GM19455 (cell line): ENCODE measurements around the gene HTR3C.

Experiments used
- ATAC-seq: cut with Tn5 transposase; IDR thresholded peaks from one replicate; pipeline ENCODE4 v1.9.1; 2021; ENCODE audit not compliant: unreplicated experiment

The HTR3C gene

GRCh38 chr3:184082465-184082864 is 29.6 kb downstream of the HTR3C start:
- no peak for ATAC-seq

GRCh38 chr3:184085389-184085852 is 32.6 kb downstream of the HTR3C start:
- no peak for ATAC-seq

DNA sequence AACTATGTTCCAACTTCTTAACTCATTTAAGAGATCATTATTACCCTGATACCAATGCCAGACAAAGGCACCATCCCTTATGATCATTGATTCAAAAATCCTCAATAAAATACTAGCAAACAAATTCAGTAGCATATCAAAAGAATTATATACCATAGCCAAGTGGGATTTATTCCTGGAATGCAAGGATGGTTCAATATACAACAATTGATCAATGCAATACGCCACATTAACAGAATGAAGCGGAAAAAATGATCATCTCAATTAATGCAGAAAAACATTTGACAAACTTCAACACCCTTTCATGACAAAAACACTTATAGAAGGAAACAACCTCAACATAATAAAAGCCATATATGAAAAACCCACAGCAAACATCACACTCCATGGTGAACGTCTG is 39.4 kb downstream of the HTR3C start:
- ATAC-seq, result no peak

- no peak for ATAC-seq
Observed at GRCh38 chr3:184096811-184097383, 44.0 kb downstream of the HTR3C start, which contains the start of gene HTR3E. TSS of gene HTR3E (plus strand) at chr3:184097064. CDS start at chr3:184097530, 466 bp downstream.

DNA sequence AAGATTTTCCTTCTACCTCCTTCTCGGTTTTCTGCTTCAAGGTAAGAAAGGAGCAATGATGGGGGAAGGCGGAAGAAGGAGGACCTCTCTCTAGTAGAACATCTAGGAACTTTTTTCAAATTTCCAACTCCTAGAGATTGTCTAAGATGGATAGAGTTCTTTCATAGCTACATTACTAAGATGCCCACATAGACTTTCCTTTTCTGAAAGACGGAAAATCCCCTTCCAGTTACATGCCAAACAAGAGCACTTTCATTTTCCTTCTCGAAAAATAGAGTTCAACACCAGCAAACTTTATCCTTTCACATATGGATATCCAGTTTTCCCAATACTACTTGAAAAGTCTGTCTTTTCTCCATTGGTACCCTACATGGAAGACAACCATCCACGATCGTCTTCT is 44.7 kb downstream of the HTR3C start:
- no peak for ATAC-seq

- ATAC-seq, result no peak
Observed at GRCh38 chr3:184099806-184100686, 47.2 kb downstream of the HTR3C start.
